Nephron progenitor cell (in vitro differentiated cells): ENCODE data around the gene CACNA1H.

Source experiments
- DNase-seq: peaks from one replicate; pipeline ENCODE4 v3.0.0; 2021
- H3K27ac Mint-ChIP-seq: 2 replicates; pipeline ENCODE4 v1.8.0; 2021; ENCODE audit warnings: mild to moderate bottlenecking, moderate library complexity, mixed read lengths
- H3K27me3 Mint-ChIP-seq: 2 replicates; pipeline ENCODE4 v1.8.0; 2021; ENCODE audit warnings: mild to moderate bottlenecking, low read depth, mixed read lengths; ENCODE audit not compliant: poor library complexity
- H3K36me3 Mint-ChIP-seq: 2 replicates; pipeline ENCODE4 v1.8.0; 2021; ENCODE audit warnings: low read depth, mixed read lengths
- H3K4me1 Mint-ChIP-seq: 2 replicates; pipeline ENCODE4 v1.8.0; 2021; ENCODE audit warnings: mixed read lengths
- H3K4me3 Mint-ChIP-seq: 2 replicates; pipeline ENCODE4 v1.8.0; 2021; ENCODE audit warnings: mild to moderate bottlenecking, moderate library complexity, mixed read lengths
- H3K9me3 Mint-ChIP-seq: 2 replicates; pipeline ENCODE4 v1.8.0; 2021; ENCODE audit warnings: mild to moderate bottlenecking, moderate library complexity, mixed read lengths
- CTCF ChIP-seq: fragments of 200-600 bp; sonication (generic); IDR thresholded peaks from 2 replicates; pipeline ENCODE4 v1.5.0; 2021; ENCODE audit warnings: antibody characterized with exemption

Gene CACNA1H

DNA sequence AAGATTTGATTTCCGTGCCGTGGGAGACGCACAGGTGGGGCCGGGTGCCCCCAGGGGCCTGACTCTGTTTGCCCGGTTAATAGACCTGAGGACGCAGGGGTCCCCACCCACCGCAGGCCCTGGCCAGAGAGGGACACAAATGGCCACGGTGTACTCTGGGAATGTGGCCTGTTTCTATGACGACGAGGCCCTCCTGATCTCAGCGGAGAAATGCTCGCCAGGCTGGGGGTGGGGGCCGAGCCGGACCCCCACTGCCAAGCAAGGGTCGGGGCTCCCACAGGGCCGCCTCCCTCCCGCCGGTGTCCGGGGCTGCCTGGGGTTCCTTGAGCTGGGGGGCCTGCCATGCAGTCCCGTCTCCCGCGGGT is 32.3 kb upstream of the CACNA1H start:
- no peak for DNase-seq
- Mint-ChIP-seq H3K36me3 (no peaks in the 10 kb centered on the region), H3K9me3 (no peaks in the 10 kb centered on the region), H3K27ac (no peak overlapping the region), H3K27me3 (no peaks in the 10 kb centered on the region), H3K4me1 (peaks cover 18% of the 10 kb centered on the region), H3K4me3 (no peak overlapping the region)
- no peak for TF ChIP-seq CTCF

DNA sequence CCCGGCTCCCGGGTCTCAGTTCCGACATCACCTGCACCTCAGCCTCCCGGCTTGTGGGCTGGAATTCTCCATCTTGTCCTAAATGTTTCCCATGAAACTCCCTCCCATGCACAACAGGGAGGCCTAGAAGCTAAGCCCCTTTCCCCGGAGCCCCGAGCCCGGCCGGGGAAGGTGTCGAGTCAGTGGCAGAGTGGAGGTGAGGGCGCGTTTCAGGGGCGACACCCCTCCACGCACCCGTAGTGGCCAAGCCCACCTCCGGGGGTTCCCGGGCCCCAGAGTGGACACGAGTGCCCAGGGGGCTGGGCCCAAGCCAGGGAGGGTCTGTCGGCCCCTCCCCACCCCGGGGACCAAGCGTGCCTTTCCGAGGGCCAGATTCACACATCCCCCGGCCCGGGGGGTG is 31.9 kb upstream of the CACNA1H start:
- no peak overlapping the region for H3K27ac Mint-ChIP-seq
- no peak for DNase-seq
- no peaks in the 10 kb centered on the region for H3K36me3 Mint-ChIP-seq
- H3K27me3 Mint-ChIP-seq, result no peaks in the 10 kb centered on the region
- H3K9me3 Mint-ChIP-seq, result no peaks in the 10 kb centered on the region
- no peak overlapping the region for H3K4me3 Mint-ChIP-seq
- H3K4me1 Mint-ChIP-seq, result peaks cover 22% of the 10 kb centered on the region
- no peak for TF ChIP-seq CTCF

DNA sequence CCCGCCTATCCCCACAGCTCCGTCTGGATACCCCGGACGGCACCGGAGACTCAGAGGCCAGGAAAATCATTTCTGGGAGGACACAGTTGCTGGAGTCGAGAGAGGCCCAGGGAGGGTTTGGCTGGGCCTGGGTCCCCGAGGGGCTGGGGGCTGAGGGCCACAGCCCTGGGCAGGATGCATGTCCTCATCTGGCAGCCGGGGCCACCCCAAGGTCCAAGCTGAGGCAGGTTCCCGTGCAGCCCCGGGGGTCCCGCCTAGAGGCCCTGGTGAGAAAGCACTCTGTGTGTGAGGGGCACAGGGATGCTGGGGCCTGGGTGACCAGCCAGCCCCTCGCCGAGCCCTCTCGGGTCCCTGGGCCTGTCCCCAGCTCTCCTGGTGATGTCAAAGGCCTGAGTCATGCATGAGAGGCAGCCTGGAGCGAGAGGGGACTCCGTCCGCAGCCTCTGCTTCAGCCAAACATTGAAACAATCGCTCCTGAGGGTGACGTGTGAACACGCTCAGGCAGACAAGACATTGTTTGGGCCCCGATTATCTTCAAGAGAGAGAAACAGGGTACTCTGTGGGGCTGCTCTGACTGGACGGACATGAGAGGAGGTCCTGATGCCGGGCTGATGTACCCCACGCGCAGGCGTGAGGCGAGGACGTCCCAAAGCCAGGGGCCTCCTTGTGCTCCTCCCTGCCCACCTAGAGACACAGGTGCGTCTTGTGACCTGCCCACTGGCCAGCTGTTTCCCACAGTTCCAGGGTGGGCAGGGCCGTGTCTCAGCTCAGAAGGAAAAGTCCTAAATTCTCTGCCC is 31.1 kb upstream of the CACNA1H start:
- Mint-ChIP-seq H3K9me3 (no peaks in the 10 kb centered on the region), H3K27me3 (no peaks in the 10 kb centered on the region), H3K27ac (no peak overlapping the region), H3K4me3 (no peak overlapping the region), H3K4me1 (peaks cover 24% of the 10 kb centered on the region), H3K36me3 (no peaks in the 10 kb centered on the region)
- no peak for DNase-seq
- no peak for TF ChIP-seq CTCF

DNA sequence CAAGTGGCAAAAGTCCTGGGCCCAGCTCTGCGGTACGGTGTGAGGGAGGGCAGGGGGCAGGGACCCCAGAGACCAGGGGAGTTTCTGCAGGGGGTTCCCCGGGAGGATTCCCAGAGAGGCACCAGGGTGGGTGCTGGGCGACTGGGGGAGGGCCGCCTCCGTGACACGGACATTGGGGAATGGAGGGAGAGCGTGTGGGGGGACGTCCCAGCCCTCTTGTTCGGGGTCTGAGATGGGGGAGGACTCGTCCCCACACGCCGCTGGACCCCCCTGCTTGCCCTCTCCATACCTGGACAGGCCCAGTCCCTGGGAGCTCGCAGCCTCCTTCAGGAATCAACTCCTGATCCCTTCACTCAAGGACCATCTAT is 30.5 kb upstream of the CACNA1H start:
- TF ChIP-seq CTCF, result no peak
- Mint-ChIP-seq H3K9me3 (no peaks in the 10 kb centered on the region), H3K27ac (no peak overlapping the region), H3K4me1 (peaks cover 24% of the 10 kb centered on the region), H3K27me3 (no peaks in the 10 kb centered on the region), H3K36me3 (no peaks in the 10 kb centered on the region), H3K4me3 (no peak overlapping the region)
- DNase-seq, result no peak

GRCh38 chr16:1123525-1124230 is 29.2 kb upstream of the CACNA1H start:
- no peak overlapping the region for H3K27ac Mint-ChIP-seq

More at GRCh38 chr16:1123525-1124230, 29.2 kb upstream of the CACNA1H start:
- DNase-seq, result no peak
- no peak for TF ChIP-seq CTCF
- peaks cover 24% of the 10 kb centered on the region for H3K4me1 Mint-ChIP-seq
- H3K9me3 Mint-ChIP-seq, result no peaks in the 10 kb centered on the region
- no peaks in the 10 kb centered on the region for H3K36me3 Mint-ChIP-seq
- no peak overlapping the region for H3K4me3 Mint-ChIP-seq
- H3K27me3 Mint-ChIP-seq, result no peaks in the 10 kb centered on the region
